Measurements from ENCODE around the gene CHST12. TPM values are rescaled to one million over a fixed set of nuclear protein-coding genes. Genes with fewer than 3 reads are reported as not detected.
A peak's percentile ranks its signal among the peaks of the same experiment; 100 is the strongest.

Gene CHST12
- total and polyA plus RNA-seq, 2 of the 4 experiments (the other 2 are of a cell fraction), result 3.8 to 27.0 TPM

- no peak overlapping the region for H4K8ac ChIP-seq (ENCODE audit: low read depth in 2 of 2, low read length in 2 of 2)
- H3K18ac ChIP-seq (ENCODE audit: low read depth, low read length), result no peak overlapping the region
Measured at GRCh38 chr7:2483494-2483893, 80.1 kb downstream of the CHST12 start.

More at GRCh38 chr7:2483494-2483893, 80.1 kb downstream of the CHST12 start:
- Histone ChIP-seq H2BK20ac (ENCODE audit: low read depth, low read length) (no peak overlapping the region), H3K27ac (ENCODE audit: insufficient read depth, low read length) (no peak overlapping the region), H3K36me3 (ENCODE audit: control insufficient read depth, insufficient read depth, low read length) (no peaks in the 10 kb centered on the region), H3K9me3 (ENCODE audit: control insufficient read depth, insufficient read depth, low read length) (peaks cover 5% of the 10 kb centered on the region; the same call in 1 of the 2 replicates), H3K23ac (ENCODE audit: low read depth, low read length) (no peak overlapping the region), H3K14ac (replicated peaks; ENCODE audit: low read depth, low read length) (no peak overlapping the region), H2AK5ac (ENCODE audit: low read depth, low read length) (no peak overlapping the region), H3K27me3 (ENCODE audit: control insufficient read depth, insufficient read depth, low read length) (peaks cover 13% of the 10 kb centered on the region; the same call in 1 of the 2 replicates), H3K4me2 (ENCODE audit: low read depth, low read length) (no peak overlapping the region), H4K20me1 (ENCODE audit: insufficient read depth, low read length) (no peaks in the 10 kb centered on the region), H2AFZ (replicated peaks; ENCODE audit: low read length, poor library complexity) (no peak overlapping the region), H3K4ac (ENCODE audit: low read depth, low read length) (no peak overlapping the region), H2BK15ac (ENCODE audit: low read depth, low read length) (no peak overlapping the region), H2AK9ac (replicated peaks; ENCODE audit: low read depth, low read length, poor library complexity) (no peak overlapping the region), H2BK5ac (ENCODE audit: low read depth, low read length, poor library complexity, severe bottlenecking) (no peak overlapping the region), H2BK120ac (ENCODE audit: low read depth, low read length) (no peak overlapping the region), H4K5ac (ENCODE audit: low read depth, low read length) (no peak overlapping the region), H3K4me3 (ENCODE audit: insufficient read depth, low read depth, low read length) (no peak overlapping the region), H3K9ac (ENCODE audit: low read depth, low read length) (no peak overlapping the region), H3K79me1 (ENCODE audit: low read depth in 1 of 2, low read length in 2 of 2) (no peaks in the 10 kb centered on the region), H3K9me1 (ENCODE audit: insufficient read depth, low read length) (no peaks in the 10 kb centered on the region), H4K91ac (ENCODE audit: insufficient read depth, low read depth, low read length) (no peak overlapping the region), H3K4me1 (ENCODE audit: control insufficient read depth, insufficient read depth, low read length) (no peaks in the 10 kb centered on the region), H3K56ac (ENCODE audit: extremely low read depth, insufficient read depth, low read length) (no peak overlapping the region)
- no peak for DNase-seq
- TF ChIP-seq NFE2L2 (IDR thresholded peaks at IDR 0.05; ENCODE audit: low read depth, low read length), result no peak
- TF ChIP-seq POLR2A (IDR thresholded peaks at IDR 0.05; ENCODE audit: low read depth, low read length), result no peak
- no peak for TF ChIP-seq MAFK (IDR thresholded peaks at IDR 0.05; ENCODE audit: low read depth, low read length)
- TF ChIP-seq SMC3 (IDR thresholded peaks at IDR 0.05; ENCODE audit: low read depth, low read length), result no peak
- TF ChIP-seq ELK1 (IDR thresholded peaks at IDR 0.05; ENCODE audit: borderline replicate concordance, low read depth, low read length), result no peak
- no peak for TF ChIP-seq USF2 (IDR thresholded peaks at IDR 0.05; ENCODE audit: low read depth, low read length)
- TF ChIP-seq RFX5 (IDR thresholded peaks at IDR 0.05; ENCODE audit: low read depth, low read length), result no peak
- no peak for TF ChIP-seq CTCF (conservative IDR thresholded peaks at IDR 0.05; ENCODE audit: low read depth, low read length)
- no peak for TF ChIP-seq FOS (IDR thresholded peaks at IDR 0.05; ENCODE audit: low read depth, low read length)
- no peak for TF ChIP-seq RCOR1 (IDR thresholded peaks at IDR 0.05; ENCODE audit: insufficient replicate concordance, low read length)
- TF ChIP-seq RAD21 (IDR thresholded peaks at IDR 0.05; ENCODE audit: low read length), result no peak
- no peak for TF ChIP-seq CHD1 (IDR thresholded peaks at IDR 0.05; ENCODE audit: low read depth, low read length)
- no peak for TF ChIP-seq CEBPB (IDR thresholded peaks at IDR 0.05; ENCODE audit: low read depth, low read length)
- no TSS peak for BruUV-seq (replicated peaks)
- in situ Hi-C loops (cut with MboI; ENCODE audit: low sequenced_read_pairs) (no loop called here), intact Hi-C loops (cut with micrococcal nuclease) (no loop called here), dilution Hi-C loops (cut with HindIII; ENCODE audit: low sequenced_read_pairs, unreplicated experiment) (no loop called here)
- POLR2A ChIA-PET (ENCODE audit: unreplicated experiment), result no interaction called here
- peak; percentile 55 for ATAC-seq (ENCODE audit: low read depth)
- no CpG with 5 or more reads among the region's 5 CpGs for WGBS, 2 experiments (ENCODE audit: extremely low coverage in 2 of 2, insufficient read length in 1 of 2)
- CTCF ChIA-PET, result no interaction called here

Data from IMR-90 (cell line).